NCI-H1092 (cell line): ENCODE data around the gene RAB11FIP3.

Experiments
- DNase-seq: peaks from one replicate; lab custom pipeline; 2025; lab: John Stamatoyannopoulos, UW

Gene RAB11FIP3

DNA sequence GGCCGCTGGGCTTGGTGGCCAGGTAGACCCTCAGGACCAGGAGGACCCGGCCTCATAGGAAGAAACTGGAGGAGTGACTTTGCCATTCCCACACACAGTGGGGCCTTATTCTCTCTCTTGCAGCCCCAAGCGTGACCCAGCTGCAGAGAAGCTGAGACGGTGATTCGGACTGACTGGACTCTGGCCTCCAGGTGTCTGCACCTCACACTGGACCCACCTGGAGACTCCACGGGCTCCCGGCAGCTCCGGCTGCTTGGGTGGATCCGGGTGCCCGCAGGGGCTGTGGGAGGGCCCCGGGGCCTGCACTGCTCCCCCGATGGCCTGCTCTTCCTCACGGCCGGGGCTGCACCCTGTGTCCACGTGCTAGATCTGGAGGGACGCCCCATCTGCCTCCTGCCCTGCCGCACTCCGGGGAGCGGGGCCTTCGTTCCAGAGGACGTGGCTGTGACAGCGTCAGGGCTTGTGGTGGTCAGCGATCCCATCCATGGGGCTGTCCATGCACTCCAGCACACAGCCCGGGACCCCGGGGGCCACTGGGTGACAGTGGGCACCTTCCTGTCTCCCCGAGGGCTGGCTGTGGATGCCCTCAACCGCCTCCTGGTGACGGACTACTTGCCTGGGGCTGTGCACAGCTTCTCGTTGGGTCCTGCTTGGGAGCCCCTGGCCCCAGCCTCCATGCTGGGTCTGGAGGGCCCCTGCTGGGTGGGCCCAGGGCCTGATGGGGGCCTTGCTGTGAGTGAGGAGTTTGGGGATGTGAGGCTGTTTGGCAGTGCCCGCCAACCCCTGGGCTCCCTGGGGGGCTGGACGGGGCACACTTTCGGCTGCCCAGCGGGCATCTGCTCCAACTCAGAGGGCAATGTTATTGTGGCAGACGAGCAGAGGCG, 142.2 kb downstream of the RAB11FIP3 start:
- DNase-seq, result no peak

DNA sequence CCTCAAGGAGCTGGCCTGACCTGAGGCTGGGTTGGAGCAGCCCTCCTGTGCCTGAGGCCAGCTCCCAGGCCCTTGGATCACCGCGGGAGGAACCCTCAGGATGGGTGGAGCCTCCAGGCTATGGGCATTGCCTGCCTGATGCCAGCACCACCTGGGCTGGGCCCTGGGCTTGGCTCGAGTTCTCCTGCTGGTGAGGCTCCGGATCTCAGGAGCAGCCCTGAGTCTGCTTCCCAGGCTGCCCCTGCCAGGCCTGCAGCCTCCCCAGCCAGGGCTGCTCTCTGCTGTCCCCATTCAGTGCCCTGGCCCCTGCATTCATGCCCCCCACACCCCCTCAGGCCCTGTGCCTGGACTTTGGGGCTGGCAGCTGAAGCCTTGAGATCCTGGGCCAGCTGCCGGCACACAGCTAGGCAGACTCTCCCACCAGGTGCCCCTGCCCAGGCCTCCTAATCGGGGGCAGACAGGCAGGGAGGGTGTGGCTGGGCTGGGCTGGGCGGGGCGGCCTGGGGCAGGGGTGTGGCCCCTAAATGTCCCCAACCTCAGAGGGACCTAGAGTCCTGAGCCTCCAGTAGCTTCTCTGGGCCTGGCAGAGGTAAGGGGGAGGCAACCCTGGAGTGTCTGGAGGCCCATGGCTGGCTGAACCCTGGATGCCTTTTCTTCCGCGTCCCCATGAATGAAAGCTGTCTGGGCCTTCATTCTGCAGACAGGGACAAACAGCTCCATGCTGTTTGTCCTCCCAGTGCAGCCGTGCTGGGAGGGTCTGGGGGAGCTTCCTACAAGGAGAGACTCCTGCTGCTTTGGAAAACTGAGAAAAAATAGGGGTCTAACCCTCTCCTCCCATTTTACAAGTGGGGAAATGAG, 143.2 kb downstream of the RAB11FIP3 start:
- no peak for DNase-seq

DNA sequence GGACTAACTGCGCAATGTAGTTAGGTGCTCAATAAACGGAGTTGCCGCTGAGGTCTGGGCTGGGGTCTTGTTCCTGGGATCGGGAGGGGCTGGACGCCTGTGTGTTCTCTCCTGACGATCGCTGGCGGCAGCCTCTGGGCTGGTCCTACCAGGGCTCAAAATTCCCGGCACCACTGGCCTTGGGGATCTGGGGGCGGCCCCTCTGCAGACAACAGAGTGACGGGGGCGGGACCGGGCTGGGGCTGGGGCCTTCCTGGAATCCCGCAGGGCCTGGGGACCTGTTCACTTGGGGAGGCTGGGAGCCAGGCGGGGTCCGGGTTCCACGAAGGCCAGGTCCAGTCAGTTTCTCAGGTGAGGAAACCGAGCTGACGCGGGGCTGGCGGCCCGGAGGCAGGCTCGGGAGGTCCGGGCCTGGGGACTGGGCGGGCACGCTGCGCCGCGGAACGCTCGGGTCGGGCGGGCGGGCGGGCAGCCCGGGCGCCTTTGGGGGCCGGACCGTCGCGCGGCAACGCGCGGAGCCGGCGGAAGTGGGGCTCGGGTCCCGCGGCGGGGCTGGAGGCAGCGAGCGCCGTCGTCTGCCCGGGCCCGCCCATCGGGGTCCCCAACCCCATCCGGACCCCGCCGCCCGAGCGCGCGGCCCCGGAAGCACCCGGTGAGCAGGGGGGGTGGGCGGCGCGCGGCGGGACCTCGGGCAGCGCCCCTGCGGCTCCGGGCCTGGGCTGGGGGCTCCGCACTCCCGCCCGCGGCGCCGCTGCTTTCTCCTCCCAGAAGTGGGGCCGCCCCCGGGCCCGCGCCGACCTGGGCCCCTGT, 144.2 kb downstream of the RAB11FIP3 start, which contains the start of gene PIGQ:
Gene PIGQ (plus strand): TSS at position 524 of the 810 bp plus-strand sequence. CDS start 4,107 bp downstream, outside the sequence.
- no peak for DNase-seq
